K562 (cell line): ENCODE results near the gene RALGPS1. TPM values are rescaled to one million over a fixed set of nuclear protein-coding genes. Genes with fewer than 3 reads are reported as not detected.
A peak's percentile ranks its signal among the peaks of the same experiment; 100 is the strongest.

Experiments used
- ATAC-seq: fragments of 200-7000 bp; cut with Tn5 transposase; 3 replicates; pipeline ENCODE4 v1.9.1; 2020; ENCODE audit warnings: moderate library complexity
- BruUV-seq: library from RNA; stranded (reverse); fragments of 400-500 nt; replicated peaks from 2 replicates; lab custom pipeline; 2021; lab: Mats Ljungman, UMichigan
- CTCF ChIA-PET: fragments of 300-600 bp; formaldehyde crosslinking; extraction: SDS; loops from one replicate; lab custom pipeline; 2021; ENCODE audit warnings: low intra/inter-chr PET ratio; lab: Yijun Ruan, JAX
- POLR2A ChIA-PET: fragments of 300-600, 350-650 bp; sonication (Branson Sonifier 250); formaldehyde crosslinking; extraction: SDS; loops from one replicate; lab custom pipeline; 2021; ENCODE audit warnings: antibody characterized with exemption, inconsistent platforms; lab: Yijun Ruan, JAX
- DNase-seq, 4 experiments: peaks; one replicate each; pipeline versions ENCODE4 v3.0.0 to v3.0.0-alpha.2; 2011 to 2018; ENCODE audit warnings: low spot score in 3 of 4, mixed read lengths in 3 of 4; ENCODE audit errors: extremely low read depth in 1 of 4
- FAIRE-seq: peaks from 2 replicates; lab custom pipeline; 2011; peaks lifted over from hg19 to GRCh38; lab: Jason Lieb, UNC
- H2AFZ ChIP-seq: 2 replicates; pipeline ENCODE4 v1.6.0; 2011; ENCODE audit warnings: low read depth, low read length, control low read depth, inconsistent platforms
- H3K27ac ChIP-seq: fragments of 200-600 bp; 3 replicates; pipeline ENCODE4 v1.8.0; 2011; ENCODE audit warnings: low read depth, mild to moderate bottlenecking, control low read depth, inconsistent platforms, low read length, moderate library complexity, mixed read lengths; ENCODE audit errors: extremely low read depth
- H3K27me3 ChIP-seq, 2 experiments: fragments of 300-600 bp in 1 of 2; 2 replicates in 1 of 2; 3 replicates in 1 of 2; pipeline versions ENCODE4 v1.6.0 to v1.8.0; 2011; ENCODE audit warnings: inconsistent platforms in 2 of 2, low read length in 2 of 2, mild to moderate bottlenecking in 1 of 2, mixed read lengths in 1 of 2, moderate library complexity in 1 of 2; ENCODE audit not compliant: control insufficient read depth in 2 of 2, insufficient read depth in 2 of 2
- H3K36me3 ChIP-seq: fragments of 300-600 bp; 3 replicates; pipeline ENCODE4 v1.8.0; 2011; ENCODE audit warnings: mild to moderate bottlenecking, low read length, inconsistent platforms; ENCODE audit not compliant: control insufficient read depth, insufficient read depth
- H3K4me1 ChIP-seq, 2 experiments: fragments of 200-600 bp in 1 of 2; replicated peaks in 1 of 2; 2 replicates in 1 of 2; 3 replicates in 1 of 2; pipeline versions ENCODE4 v1.5.1 to v1.8.0; 2011; ENCODE audit warnings: inconsistent platforms in 2 of 2, low read length in 2 of 2, mild to moderate bottlenecking in 1 of 2, mixed read lengths in 1 of 2, moderate library complexity in 1 of 2; ENCODE audit not compliant: control insufficient read depth in 2 of 2, insufficient read depth in 2 of 2
- H3K4me2 ChIP-seq: 2 replicates; pipeline ENCODE4 v1.6.1; 2011; ENCODE audit warnings: low read length, control low read depth, inconsistent platforms, mixed read lengths; ENCODE audit not compliant: insufficient read depth
- H3K4me3 ChIP-seq: fragments of 200-600 bp; sonication (generic), shearing (Covaris generic); 2 replicates; pipeline ENCODE4 v1.5.1; 2016; ENCODE audit warnings: control low read depth, inconsistent platforms
- H3K79me2 ChIP-seq: fragments of 200-600 bp; 3 replicates; pipeline ENCODE4 v1.8.0; 2011; ENCODE audit warnings: low read length, inconsistent platforms; ENCODE audit not compliant: control insufficient read depth, insufficient read depth
- H3K9ac ChIP-seq, 2 experiments: 2 replicates each; pipeline versions ENCODE4 v1.6.0 to v1.6.1; 2011; ENCODE audit warnings: low read depth in 2 of 2, low read length in 2 of 2, control low read depth in 1 of 2, inconsistent platforms in 1 of 2, mild to moderate bottlenecking in 1 of 2, mixed read lengths in 1 of 2; ENCODE audit not compliant: insufficient read depth in 1 of 2
- H3K9me1 ChIP-seq: one replicate; pipeline ENCODE4 v1.6.0; 2011; ENCODE audit warnings: inconsistent platforms, mild to moderate bottlenecking, low read length, moderate library complexity; ENCODE audit not compliant: control insufficient read depth, insufficient read depth
- H3K9me3 ChIP-seq: replicated peaks from 2 replicates; pipeline ENCODE4 v1.5.1; 2011; ENCODE audit warnings: low read depth, low read length, inconsistent platforms; ENCODE audit not compliant: control insufficient read depth, insufficient read depth
- H4K20me1 ChIP-seq: replicated peaks from 2 replicates; pipeline ENCODE4 v1.6.1; 2011; ENCODE audit warnings: low read length, inconsistent platforms, mixed read lengths; ENCODE audit not compliant: control insufficient read depth, insufficient read depth
- ARHGAP35 ChIP-seq: fragments of 450-650 bp; IDR thresholded peaks from 2 replicates; pipeline ENCODE4 v1.6.1; 2018; ENCODE audit not compliant: partially characterized antibody
- BRD9 ChIP-seq: fragments of 450-650 bp; IDR thresholded peaks from 2 replicates; pipeline ENCODE4 v1.6.1; 2018; ENCODE audit warnings: low read depth; ENCODE audit not compliant: partially characterized antibody
- FOSL1 ChIP-seq: fragments of 200-800 bp; sonication (Bioruptor generic); conservative IDR thresholded peaks from 2 replicates; pipeline ENCODE4 v1.6.1; 2016; ENCODE audit warnings: missing genetic modification characterization, missing compliant biosample characterization
- FOXK1 ChIP-seq: sonication (generic); formaldehyde crosslinking; IDR thresholded peaks from 2 replicates; pipeline ENCODE4 v1.8.0; 2022; ENCODE audit warnings: missing genetic modification reagents, mild to moderate bottlenecking, borderline replicate concordance
- RNF2 ChIP-seq: sonication (generic); IDR thresholded peaks from 2 replicates; pipeline ENCODE4 v1.6.1; 2016
- ZNF134 ChIP-seq: fragments of 250-450 bp; sonication (Bioruptor Pico); conservative IDR thresholded peaks from 2 replicates; pipeline ENCODE4 v1.4.0; 2020
- ZNF785 ChIP-seq: fragments of 250-450 bp; sonication (Bioruptor Pico); IDR thresholded peaks from 2 replicates; pipeline ENCODE4 v1.4.0; 2020; ENCODE audit warnings: mild to moderate bottlenecking
- ZSCAN32 ChIP-seq: fragments of 450-650 bp; formaldehyde crosslinking; IDR thresholded peaks from 2 replicates; pipeline ENCODE4 v1.4.0; 2020; ENCODE audit warnings: mild to moderate bottlenecking, moderate library complexity
- WGBS: fragments of 100-300 bp; shearing (Covaris generic); methylation state at CpG from one replicate; pipeline ENCODE4 v1.1.6; 2016; ENCODE audit warnings: low coverage, mixed read lengths; ENCODE audit not compliant: insufficient coverage; ENCODE audit errors: missing lambda C conversion rate; 5-methylcytosine and 5-hydroxymethylcytosine counted together
- in situ Hi-C: fragments of 300-500 bp; cut with MboI; formaldehyde crosslinking; loops from 4 replicates; pipeline ENCODE4 v1.15.0; 2018; ENCODE audit warnings: inconsistent platforms, mixed read lengths
- intact Hi-C: fragments of 100-400 bp; cut with micrococcal nuclease; formaldehyde crosslinking; loops from 2 replicates; pipeline ENCODE4 v1.14.2; 2022
- polyA plus RNA-seq, 8 experiments: library from polyadenylated mRNA; depleted of rRNA in 4 of 8; stranded (reverse) in 5 of 8; unstranded in 3 of 8; fragments of >200 nt; fragmentation: Nextera tagmentation in 2 of 8; fragmentation: Illumina TruSeq in 1 of 8; extraction: Ambion mirVana in 2 of 8; extraction: Trizol in 1 of 8; gene quantifications; 2 replicates each; pipeline versions ENCODE4 v1.2.1 to v1.2.3, GENCODE V29; 2011 to 2014; ENCODE audit warnings: inconsistent platforms in 1 of 8, missing spikeins in 1 of 8
- total RNA-seq, 7 experiments: library from RNA; depleted of rRNA in 6 of 7; stranded (reverse); fragments of >200 nt in 6 of 7; fragmentation: Illumina TruSeq in 2 of 7; extraction: Trizol in 2 of 7; gene quantifications; 2 replicates each; pipeline versions ENCODE4 v1.2.1 to v1.2.3, GENCODE V29; 2011 to 2021; ENCODE audit warnings: low replicate concordance in 1 of 7

RALGPS1 gene
- total and polyA plus RNA-seq, 9 of the 15 experiments (the other 6 are each of a cell fraction or from before 2014, with no cell fraction given), result 0.04 to 2.6 (median 1.5) TPM

DNA sequence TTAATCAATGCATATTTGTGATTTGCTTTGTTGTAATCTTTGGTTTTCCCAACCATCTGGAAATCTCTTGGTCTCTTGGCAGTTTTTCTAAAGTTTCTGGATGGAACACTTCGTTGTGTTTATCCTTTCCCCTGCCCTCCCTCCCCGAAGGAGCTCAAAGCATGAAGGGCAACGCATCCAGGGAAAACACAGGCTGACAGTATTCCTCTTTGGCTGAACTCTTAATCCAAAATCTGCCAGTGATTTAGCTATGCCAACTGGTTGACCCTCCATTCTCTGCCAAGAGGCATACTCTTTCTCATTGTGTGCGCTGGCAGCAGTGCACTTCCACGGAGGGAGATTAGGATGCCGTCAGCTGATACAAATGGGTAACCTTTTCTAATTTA lies 33.6 kb upstream of the RALGPS1 start:
- Histone ChIP-seq H3K79me2 (peaks cover 22% of the 10 kb centered on the region; the same call in 2 of the 3 replicates), H3K9me1 (no peaks in the 10 kb centered on the region), H3K9me3 (no peaks in the 10 kb centered on the region), H3K4me2 (no peak overlapping the region), H2AFZ (no peak overlapping the region), H3K4me1 (peaks cover 0 to 6% of the 10 kb centered on the region in 2 experiments; a peak in 3 of 5 replicates), H3K36me3 (peaks cover 47% of the 10 kb centered on the region), H3K27me3 (no peaks in the 10 kb centered on the region), H3K27ac (no peak overlapping the region), H3K4me3 (no peak overlapping the region), H3K9ac (no peak overlapping the region), H4K20me1 (peaks cover 15% of the 10 kb centered on the region; the same call in 1 of the 2 replicates)
- intact Hi-C loops (no loop called here), in situ Hi-C loops (no loop called here)
- BruUV-seq, result TSS peak; percentile 12
- ChIA-PET CTCF (no interaction called here), POLR2A (interaction anchor here (0.5 to 0.6 kb wide), 2 partner anchors 24 to 235 kb away, joined by 3 to 4 read pairs; no protein-coding TSS in a partner anchor)
- no peak for ATAC-seq
- TF ChIP-seq ARHGAP35, result no peak
- TF ChIP-seq ZNF134 (CRISPR knock-in tag), result no peak
- TF ChIP-seq FOSL1 (tag), result no peak
- TF ChIP-seq RNF2, result no peak
- no peak for TF ChIP-seq ZSCAN32 (CRISPR knock-in tag)
- TF ChIP-seq FOXK1, result no peak
- no peak for TF ChIP-seq ZNF785 (CRISPR knock-in tag)
- no peak for TF ChIP-seq BRD9
- no peak for DNase-seq
- 87% methylated on average over 6 of the region's 6 CpGs for WGBS
- no peak for FAIRE-seq
